ENCODE measurements around the gene GMPR.

The GMPR gene

GRCh38 chr6:16229700-16230099, 8.7 kb upstream of the GMPR start:
- no peak overlapping the region for H3K4me3 ChIP-seq (ENCODE audit: control insufficient read depth, low read depth, low read length)
- DNase-seq (ENCODE audit: low read depth), result no peak
- no peak for TF ChIP-seq CTCF (IDR thresholded peaks at IDR 0.05; ENCODE audit: control insufficient read depth, insufficient read depth, low read depth, low read length, missing control alignments)

GRCh38 chr6:16230953-16231352, 7.4 kb upstream of the GMPR start:
- H3K4me3 ChIP-seq (ENCODE audit: control insufficient read depth, low read depth, low read length), result no peak overlapping the region
- no peak for DNase-seq (ENCODE audit: low read depth)
- TF ChIP-seq CTCF (IDR thresholded peaks at IDR 0.05; ENCODE audit: control insufficient read depth, insufficient read depth, low read depth, low read length, missing control alignments), result no peak

GRCh38 chr6:16232086-16232485, 6.3 kb upstream of the GMPR start:
- DNase-seq (ENCODE audit: low read depth), result no peak
- H3K4me3 ChIP-seq (ENCODE audit: control insufficient read depth, low read depth, low read length), result no peak overlapping the region
- no peak for TF ChIP-seq CTCF (IDR thresholded peaks at IDR 0.05; ENCODE audit: control insufficient read depth, insufficient read depth, low read depth, low read length, missing control alignments)

- no peak for TF ChIP-seq CTCF (IDR thresholded peaks at IDR 0.05; ENCODE audit: control insufficient read depth, insufficient read depth, low read depth, low read length, missing control alignments)
- DNase-seq (ENCODE audit: low read depth), result no peak
- no peak overlapping the region for H3K4me3 ChIP-seq (ENCODE audit: control insufficient read depth, low read depth, low read length)
These were observed 2.3 kb upstream of the GMPR start for GRCh38 chr6:16236009-16236501.

- H3K4me3 ChIP-seq (ENCODE audit: control insufficient read depth, low read depth, low read length), result no peak overlapping the region
- no peak for DNase-seq (ENCODE audit: low read depth)
- TF ChIP-seq CTCF (IDR thresholded peaks at IDR 0.05; ENCODE audit: control insufficient read depth, insufficient read depth, low read depth, low read length, missing control alignments), result no peak
These were observed 1.7 kb upstream of the GMPR start for GRCh38 chr6:16236631-16237199.

GRCh38 chr6:16237242-16237641, 1.1 kb upstream of the GMPR start:
- H3K4me3 ChIP-seq (ENCODE audit: control insufficient read depth, low read depth, low read length), result no peak overlapping the region
- no peak for TF ChIP-seq CTCF (IDR thresholded peaks at IDR 0.05; ENCODE audit: control insufficient read depth, insufficient read depth, low read depth, low read length, missing control alignments)
- DNase-seq (ENCODE audit: low read depth), result no peak
